Stromal cell of bone marrow (primary cell): ENCODE data around the gene HSPBAP1.
"Not testable (repeated sequence)": the region's sequence is repeated elsewhere in the genome, so short reads cannot be mapped to it uniquely, and the experiment has no call there.

Source experiments
- DNase-seq: peaks from one replicate; pipeline ENCODE4 v3.0.0-alpha.2; 2012; ENCODE audit warnings: low read depth

Gene HSPBAP1

DNA sequence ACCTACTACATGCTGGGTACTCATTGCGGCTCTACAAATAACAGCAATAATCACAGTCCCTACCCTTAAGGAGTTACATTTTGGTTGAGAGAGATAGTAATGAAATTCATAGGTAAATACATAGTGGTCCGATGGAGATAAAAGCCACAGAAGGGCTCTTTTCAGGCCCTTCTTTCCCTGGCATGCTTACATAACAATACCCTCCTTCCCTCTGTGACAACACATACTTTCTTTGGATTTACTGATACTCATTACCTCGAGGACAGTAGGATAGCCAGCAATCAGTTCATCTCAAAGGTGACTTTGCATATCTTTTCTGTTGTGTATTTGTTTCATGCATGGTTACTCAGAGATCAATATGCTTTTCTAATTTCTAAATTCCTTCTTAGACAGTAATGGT is 54.5 kb downstream of the HSPBAP1 start:
- DNase-seq: no peak

DNA sequence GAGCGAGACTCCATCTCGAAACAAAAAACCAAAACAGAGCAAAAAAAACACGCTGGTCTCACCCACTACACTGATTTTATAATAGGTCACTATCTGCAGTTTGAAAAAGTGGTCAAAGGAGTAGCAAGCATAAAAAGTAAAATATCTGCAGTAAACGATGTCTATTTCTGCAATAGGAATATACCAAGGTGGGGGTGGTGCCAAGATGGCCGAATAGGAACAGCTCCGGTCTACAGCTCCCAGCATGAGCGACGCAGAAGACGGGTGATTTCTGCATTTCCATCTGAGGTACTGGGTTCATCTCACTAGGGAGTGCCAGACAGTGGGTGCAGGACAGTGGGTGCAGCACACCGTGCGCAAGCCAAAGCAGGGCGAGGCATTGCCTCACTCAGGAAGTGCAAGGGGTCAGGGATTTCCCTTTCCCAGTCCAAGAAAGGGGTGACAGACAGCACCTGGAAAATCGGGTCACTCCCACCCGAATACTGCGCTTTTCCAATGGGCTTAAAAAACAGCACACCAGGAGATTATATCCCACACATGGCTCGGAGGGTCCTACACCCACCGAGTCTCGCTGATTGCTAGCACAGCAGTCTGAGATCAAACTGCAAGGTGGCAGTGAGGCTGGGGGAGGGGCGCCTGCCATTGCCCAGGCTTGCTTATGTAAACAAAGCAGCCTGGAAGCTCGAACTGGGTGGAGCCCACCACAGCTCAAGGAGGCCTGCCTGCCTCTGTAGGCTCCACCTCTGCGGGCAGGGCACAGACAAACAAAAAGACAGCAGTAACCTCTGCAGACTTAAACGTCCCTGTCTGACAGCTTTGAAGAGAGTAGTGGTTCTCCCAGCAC is 60.7 kb downstream of the HSPBAP1 start:
- not testable (repeated sequence) for DNase-seq

DNA sequence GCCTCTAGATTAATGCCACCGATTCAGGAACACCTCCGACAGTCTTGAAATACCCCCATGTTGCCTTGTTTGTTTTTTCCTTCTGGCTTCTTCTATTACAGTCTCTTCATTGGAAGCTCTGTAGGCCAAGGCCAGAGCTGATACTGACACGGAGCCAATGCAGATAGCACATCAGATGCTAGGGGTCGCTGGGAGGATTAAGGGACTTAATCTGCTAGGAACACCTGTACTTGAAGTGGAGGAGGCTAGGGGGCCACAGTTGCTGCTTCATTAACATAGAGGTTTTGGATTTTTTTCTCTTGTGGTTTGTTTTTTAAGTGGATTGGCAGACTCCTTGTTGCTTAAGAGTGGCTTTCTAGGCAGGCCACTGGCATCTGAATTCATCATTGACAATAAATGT is 63.4 kb downstream of the HSPBAP1 start:
- DNase-seq: no peak

DNA sequence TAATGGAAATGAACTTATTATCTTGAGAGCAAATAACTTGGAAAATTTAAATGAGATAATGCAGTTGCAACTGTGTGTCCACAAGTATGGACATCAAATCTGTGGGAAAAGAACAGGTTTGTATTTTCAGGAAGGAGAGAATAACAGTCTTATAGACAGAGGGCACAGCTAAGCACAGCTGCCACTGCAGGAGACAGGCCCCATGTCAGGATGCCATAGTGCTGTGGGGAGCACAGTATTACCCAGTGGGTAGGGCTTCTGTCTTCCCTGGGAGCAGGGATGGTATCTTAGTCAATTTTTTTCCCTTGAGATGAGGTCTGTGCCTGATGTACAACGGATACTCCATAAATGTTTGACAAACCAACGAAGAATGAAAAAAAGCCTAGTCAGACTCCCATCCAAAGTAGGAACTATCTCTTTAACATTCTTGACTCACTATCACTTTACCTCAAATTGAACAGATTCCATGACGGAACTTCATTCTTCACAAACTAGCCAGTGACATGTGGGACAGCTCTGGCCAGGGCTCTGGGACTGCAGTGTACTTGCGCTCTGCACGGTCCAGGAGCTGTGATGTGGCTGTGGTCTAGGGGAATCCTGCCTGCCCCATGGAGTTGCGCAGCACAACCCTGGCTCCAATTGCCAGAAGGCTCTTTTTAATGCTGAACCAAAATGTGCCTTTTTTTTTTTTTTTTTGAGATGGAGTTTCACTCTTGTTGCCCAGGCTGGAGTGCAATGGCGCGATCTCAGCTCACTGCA is 64.7 kb downstream of the HSPBAP1 start:
- no peak for DNase-seq

DNA sequence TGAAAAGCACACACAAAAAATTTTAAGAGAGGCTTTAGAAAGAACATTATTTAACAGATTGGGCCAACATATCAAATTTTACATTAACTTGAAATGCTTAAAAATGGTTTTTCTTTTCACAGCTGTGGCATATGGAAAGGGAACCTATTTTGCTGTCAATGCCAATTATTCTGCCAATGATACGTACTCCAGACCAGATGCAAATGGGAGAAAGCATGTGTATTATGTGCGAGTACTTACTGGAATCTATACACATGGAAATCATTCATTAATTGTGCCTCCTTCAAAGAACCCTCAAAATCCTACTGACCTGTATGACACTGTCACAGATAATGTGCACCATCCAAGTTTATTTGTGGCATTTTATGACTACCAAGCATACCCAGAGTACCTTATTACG is 65.4 kb downstream of the HSPBAP1 start:
- no peak for DNase-seq

DNA sequence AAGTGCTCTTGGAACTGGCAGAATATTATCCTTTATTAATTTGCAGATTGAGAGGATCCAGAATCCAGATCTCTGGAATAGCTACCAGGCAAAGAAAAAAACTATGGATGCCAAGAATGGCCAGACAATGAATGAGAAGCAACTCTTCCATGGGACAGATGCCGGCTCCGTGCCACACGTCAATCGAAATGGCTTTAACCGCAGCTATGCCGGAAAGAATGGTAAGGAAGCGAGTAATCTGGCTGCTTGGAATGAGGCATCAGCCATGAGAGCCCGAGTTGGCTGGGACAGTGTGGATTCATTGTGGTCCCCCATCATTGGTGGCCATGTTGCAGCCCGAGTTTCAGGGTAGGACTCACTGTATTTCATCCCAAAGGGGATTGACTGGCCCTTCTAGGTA is 65.9 kb downstream of the HSPBAP1 start:
- DNase-seq: no peak

DNA sequence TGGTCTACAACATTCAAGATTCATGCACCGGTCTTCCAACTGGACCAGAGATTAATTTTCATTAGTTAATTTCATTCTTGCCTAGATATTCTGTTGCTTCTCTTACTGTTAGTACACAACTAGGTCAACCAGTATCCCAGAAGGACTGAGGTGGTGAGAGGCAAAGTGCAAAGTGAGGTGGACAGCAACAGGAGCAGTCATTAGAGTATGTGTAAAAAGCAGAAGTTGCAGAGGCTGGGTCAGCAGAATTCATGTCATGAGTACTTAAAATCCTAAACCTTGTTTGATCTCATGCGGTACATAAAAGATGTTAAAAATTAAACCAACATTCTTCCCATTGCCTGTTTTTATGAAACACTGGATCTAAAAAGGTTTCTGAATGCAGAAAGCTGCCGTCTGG is 66.3 kb downstream of the HSPBAP1 start:
- DNase-seq: no peak

DNA sequence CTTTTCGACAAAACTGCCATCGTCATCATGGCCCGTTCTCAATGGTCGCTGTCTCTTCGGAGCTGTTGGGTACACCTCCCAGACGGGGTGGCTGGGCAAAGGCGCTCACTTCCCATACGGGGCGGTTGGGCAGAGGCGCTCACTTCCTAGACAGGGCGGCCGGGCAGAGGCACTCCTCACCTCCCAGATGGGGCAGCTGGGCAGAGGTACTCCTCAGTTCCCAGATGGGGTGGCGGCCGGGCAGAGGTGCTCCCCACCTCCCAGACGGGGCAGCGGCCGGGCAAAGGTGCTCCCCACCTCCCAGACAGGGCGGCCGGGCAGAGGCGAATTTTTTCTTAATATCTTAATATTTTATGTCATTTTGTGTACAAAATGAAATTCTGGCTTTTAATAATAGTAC is 68.5 kb downstream of the HSPBAP1 start:
- no peak for DNase-seq

DNA sequence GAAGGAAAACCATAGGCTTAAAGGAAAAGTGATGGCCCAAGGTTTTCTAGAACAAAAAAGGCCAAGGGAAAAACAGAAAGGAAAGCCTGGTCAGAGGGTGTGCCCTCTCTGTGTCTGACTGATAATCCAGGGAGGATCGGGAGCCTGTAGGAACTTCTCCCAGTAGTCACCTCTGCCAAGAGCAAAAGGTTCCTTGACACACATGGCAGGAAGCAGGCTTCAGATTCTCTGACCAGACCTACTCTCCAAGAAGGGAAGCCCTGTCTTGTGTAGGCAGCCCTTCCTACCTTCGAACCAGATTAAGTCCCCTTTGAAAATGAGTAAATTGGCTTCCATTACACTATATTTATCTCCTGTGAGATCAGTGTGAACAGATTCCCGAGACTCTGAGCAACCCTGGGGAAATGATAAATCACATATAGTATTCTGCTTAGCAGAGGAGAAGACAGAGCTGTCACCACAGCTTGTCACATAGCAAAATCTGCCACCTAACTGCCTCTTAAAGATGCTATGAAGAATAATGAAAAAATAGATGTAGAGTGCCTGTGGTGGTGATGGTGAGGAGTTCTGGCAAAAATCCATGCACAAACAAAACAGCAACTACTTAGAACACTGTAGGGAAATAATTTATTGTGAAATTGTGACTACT is 74.2 kb downstream of the HSPBAP1 start:
- no peak for DNase-seq

DNA sequence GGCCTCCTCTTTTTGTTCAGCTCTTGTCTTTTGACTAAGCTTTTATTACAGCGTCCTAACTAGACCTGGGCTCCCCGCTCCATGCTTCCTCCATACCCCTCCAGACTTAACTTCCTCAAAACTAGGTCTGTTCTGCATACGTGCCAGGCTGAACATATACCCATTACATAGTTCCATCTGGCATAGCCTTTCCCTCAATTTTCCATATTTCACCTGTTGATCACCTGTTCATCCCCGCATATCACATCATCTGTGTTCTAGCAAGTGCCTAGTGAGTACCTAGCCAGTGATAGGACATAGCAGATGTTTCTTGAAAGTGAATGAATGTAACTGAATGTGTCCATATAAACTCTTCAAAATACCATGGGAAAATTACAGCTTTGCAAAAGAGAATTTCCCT is 77.0 kb downstream of the HSPBAP1 start:
- no peak for DNase-seq

DNA sequence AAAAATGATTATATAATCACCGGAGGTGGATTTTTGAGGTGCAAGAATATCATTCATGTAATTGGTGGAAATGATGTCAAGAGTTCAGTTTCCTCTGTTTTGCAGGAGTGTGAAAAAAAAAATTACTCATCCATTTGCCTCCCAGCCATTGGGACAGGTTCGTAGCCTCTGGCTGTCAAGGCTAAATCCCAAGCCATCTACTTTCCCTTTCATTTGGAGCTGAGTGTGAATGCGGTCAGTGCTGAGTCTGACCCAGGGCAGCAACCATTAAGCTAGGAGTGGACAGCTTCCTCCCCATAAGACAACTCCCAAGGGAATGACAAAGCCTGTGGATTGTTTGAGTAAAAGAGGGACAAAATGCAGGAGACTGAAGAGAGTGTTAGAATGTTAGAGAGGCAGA is 79.4 kb downstream of the HSPBAP1 start:
- DNase-seq: no peak

DNA sequence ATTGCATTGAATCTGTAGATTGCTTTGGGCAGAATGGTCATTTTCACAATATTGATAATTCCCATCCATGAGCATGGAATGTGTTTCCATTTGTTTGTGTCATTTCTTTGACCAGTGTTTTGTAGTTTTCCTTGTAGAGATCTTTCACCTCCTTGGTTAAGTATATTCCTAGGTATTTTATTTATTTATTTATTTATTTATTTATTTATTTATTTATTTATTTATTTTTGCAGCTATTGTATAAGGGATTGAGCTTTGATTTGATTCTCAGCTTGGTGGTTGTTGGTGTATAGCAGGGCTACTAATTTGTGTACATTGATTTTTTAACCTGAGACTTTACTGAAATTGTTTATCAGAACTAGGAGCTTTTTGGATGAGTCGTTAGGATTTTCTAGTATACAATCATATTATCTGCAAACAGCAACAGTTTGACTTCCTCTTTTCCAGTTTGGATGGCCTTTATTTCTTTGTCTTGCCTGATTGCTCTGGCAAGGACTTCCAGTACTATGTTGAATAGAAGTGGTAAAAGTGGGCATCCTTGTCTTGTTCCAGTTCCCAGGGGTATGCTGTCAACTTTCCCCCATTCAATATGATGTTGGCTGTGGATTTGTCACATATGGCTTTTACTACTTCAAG is 82.9 kb downstream of the HSPBAP1 start:
- not testable (repeated sequence) for DNase-seq

DNA sequence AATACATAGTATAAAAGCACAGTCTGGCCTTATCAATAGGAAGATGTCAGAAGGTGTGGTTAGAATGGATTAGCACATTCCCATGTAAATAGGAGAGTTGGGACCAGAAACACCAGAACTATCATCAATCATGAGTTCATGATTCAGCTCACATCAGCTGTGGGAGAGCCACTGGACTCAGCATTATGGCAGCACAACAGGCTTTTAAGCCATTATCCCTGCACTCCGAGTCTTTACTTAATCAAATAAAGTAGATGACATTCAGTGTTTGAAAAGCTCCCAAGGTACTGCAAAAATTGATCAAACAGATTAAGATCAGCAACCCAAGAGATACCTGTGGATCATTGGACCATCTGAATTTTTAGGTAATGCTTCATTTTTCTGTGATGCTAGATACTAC is 88.3 kb downstream of the HSPBAP1 start:
- no peak for DNase-seq

DNA sequence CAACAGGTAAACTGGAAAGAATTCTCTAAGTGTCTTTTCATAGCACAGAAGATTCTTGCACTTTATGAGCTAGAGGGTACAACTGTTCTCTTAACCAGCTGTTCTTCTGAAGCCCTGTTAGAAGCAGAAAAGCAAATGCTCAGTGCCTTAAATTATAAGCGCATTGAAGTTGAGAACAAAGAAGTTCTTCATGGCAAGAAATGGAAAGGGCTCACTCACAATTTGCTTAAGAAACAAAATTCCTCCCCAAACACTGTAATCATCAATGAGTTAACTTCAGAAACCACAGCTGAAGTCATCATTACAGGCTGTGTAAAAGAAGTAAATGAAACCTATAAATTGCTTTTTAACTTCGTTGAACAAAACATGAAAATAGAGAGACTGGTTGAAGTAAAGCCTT is 93.4 kb downstream of the HSPBAP1 start:
- DNase-seq: no peak

DNA sequence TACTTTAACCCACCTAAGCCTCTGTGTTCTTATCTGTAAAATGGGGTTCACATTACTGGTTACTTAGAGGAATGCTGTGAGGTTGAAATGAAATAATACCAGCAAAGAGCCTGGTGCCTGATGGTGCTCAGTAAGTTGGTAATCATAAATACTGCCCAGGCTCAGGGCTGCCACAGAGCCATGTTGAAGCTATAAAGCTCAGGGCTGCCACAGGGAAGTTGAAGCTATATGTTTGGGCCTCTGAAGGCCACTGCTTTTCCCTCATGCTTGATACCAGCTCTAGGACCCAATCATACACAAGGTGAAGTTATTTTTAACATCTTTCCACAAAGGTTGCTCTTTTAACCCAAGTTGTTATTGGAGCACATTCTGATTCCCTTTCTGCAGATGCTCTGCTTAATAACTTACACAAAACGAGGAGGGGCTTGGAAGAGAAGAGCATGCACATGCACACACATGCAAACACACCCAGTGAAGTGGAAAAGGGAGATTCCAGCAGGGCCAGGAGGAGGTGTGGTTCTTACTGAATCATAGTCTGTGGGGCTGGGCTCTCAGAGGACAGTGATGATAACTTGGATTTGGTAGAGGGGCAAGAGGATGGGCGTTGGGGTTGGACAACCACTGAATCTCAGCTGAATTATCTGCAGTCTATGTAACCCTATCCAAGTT is 95.5 kb downstream of the HSPBAP1 start:
- no peak for DNase-seq

DNA sequence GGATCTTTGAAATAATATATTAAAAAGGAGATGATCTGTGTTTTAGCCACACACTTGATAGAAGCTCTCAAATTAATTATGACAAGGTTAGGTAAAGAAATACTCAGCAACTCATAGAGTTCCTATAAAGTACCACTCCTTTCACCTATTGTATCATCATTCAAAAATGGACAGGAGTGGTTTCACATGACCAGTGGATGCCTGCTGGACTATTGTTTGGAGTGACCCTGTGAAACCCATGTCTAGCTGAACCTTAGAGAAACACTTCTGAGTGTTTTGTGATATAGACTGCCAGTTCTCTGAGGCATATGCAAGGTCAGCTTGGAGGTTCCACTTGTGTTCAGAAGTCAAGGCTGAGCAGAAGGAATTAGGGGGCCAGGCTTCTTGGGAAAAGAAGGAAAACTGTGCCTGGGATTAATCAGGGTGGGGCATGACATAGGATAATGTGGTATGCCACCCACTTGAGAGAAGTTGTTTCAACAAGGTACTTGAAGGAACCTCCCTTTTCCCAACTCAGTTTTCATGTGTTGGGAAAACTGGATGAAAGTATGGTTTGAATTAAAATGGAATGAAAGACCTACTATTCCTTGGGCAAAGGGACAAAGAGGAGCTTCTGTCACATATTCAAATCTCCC is 97.6 kb downstream of the HSPBAP1 start:
- no peak for DNase-seq

DNA sequence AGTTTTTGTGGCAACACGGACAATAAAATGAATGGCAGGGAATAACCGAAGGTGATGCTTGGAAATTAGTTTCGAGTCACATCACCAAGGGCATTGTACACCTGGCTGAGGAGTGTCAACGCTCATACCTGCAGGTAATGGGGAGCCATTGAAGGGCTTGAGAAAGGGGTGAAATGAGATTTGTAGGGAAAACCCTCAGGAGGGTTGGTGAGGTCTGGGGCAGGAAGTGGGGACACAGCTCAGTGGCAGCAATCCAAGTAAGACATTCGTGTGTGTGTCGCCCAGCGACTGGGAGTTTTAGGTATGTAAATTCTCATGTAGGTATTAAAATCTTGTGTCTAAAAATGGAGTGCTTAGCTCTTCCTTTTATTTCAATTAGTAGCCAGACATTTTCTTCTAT is 98.7 kb downstream of the HSPBAP1 start:
- DNase-seq: no peak

DNA sequence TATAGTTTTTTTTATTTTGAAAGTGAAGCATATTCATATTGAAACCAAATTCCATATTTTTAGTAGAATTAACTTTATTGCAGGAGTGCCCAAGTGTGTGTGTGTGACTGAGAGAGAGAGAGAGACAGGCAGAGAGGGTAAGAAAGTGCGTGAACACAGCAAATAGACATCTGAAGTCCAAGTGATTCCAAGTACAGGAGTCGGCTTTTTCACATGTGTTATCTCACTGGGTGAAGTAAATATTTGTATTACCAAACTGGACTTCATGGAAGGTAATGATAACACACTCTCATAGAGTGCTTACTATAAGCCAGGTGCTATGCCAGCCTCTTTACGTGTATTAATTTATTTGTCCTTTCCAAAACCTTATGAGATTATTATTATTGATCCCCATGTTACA is 101.0 kb downstream of the HSPBAP1 start:
- DNase-seq: no peak

DNA sequence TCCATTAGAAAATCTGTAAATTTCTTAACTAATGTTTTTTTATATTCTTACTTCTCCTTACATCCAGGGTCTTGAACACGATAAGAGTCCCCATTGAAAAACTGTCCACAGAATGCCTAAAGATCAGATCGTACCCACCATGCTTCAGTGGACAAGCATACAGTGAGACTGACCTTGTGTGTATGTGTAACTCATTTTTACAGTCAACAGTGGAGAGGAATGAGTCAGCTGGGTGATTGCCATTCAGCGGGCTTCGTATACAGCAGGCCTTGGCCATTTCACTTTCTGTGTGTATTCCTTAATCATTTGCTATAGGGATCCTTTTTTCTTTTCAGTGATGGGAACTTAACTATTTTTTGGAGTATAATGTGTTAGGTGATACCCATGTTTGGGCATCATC is 102.4 kb downstream of the HSPBAP1 start:
- DNase-seq: no peak

DNA sequence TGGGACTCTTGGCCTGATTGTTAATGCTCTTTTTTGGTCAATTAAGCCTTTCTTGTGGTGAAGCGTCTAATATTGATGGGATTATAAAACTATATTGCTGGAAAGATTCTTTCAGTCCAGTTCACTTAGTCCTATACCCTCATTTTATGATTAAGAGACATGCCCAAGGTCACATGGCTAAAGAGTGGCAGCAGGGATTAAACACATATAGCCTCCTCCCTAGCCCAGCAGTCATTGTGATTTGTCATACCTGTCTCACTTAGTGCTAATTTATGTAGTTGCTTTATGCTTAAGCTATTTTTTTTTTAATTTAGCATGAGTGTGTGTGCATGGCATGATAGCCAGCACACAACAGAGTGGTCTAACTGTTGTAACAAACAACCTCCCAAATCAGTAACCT is 103.5 kb downstream of the HSPBAP1 start:
- DNase-seq: no peak
